H1 (cell line): ENCODE results near the gene NDUFA13. TPM values are rescaled to one million over a fixed set of nuclear protein-coding genes. Genes with fewer than 3 reads are reported as not detected.

Experiments
- CTCF ChIA-PET: fragments of 300-600 bp; sonication (Branson Sonifier 250); formaldehyde crosslinking; loops from one replicate; lab custom pipeline; 2021; ENCODE audit not compliant: partially characterized antibody; lab: Charles Lee
- POLR2A ChIA-PET: fragments of 300-600 bp; sonication (Branson Sonifier 250); formaldehyde crosslinking; loops from one replicate; lab custom pipeline; 2021; ENCODE audit warnings: inconsistent platforms; ENCODE audit not compliant: partially characterized antibody; lab: Charles Lee
- DNase-seq, 2 experiments: peaks; one replicate each; pipeline versions ENCODE4 v3.0.0 to v3.0.0-alpha.2; 2010 to 2022; ENCODE audit warnings: low spot score in 2 of 2, low read depth in 1 of 2, mixed read lengths in 1 of 2
- FAIRE-seq: peaks from 2 replicates; lab custom pipeline; 2011; peaks lifted over from hg19 to GRCh38; lab: Jason Lieb, UNC
- H2AFZ ChIP-seq: 2 replicates; pipeline ENCODE4 v1.8.1; 2012; ENCODE audit warnings: low read length, inconsistent platforms
- H2AK5ac ChIP-seq: 2 replicates; pipeline ENCODE4 v1.6.1; 2013; ENCODE audit warnings: low read depth, low read length
- H2BK120ac ChIP-seq: replicated peaks from 2 replicates; pipeline ENCODE3; 2013; ENCODE audit warnings: low read depth, low read length, inconsistent platforms
- H2BK12ac ChIP-seq: 2 replicates; pipeline ENCODE4 v1.6.1; 2013; ENCODE audit warnings: low read depth, low read length
- H2BK15ac ChIP-seq: 2 replicates; pipeline ENCODE4 v1.6.1; 2013; ENCODE audit warnings: low read length
- H2BK20ac ChIP-seq: 2 replicates; pipeline ENCODE4 v1.6.1; 2013; ENCODE audit warnings: low read length
- H2BK5ac ChIP-seq: 2 replicates; pipeline ENCODE4 v1.6.1; 2013; ENCODE audit warnings: low read depth, low read length
- H3K14ac ChIP-seq: 2 replicates; pipeline ENCODE4 v1.6.1; 2013; ENCODE audit warnings: inconsistent platforms; ENCODE audit not compliant: insufficient read length
- H3K18ac ChIP-seq: 2 replicates; pipeline ENCODE4 v1.6.1; 2013; ENCODE audit warnings: low read length; ENCODE audit errors: extremely low read depth
- H3K23ac ChIP-seq: 2 replicates; pipeline ENCODE4 v1.6.1; 2013; ENCODE audit warnings: inconsistent platforms; ENCODE audit not compliant: insufficient read length
- H3K23me2 ChIP-seq: 2 replicates; pipeline ENCODE4 v1.6.1; 2013; ENCODE audit warnings: low read depth, low read length
- H3K27ac ChIP-seq: 2 replicates; pipeline ENCODE4 v1.6.1; 2011; ENCODE audit warnings: low read depth, low read length, inconsistent platforms
- H3K27me3 ChIP-seq, 4 experiments: replicated peaks in 1 of 4; 1 replicate in 1 of 4; 2 replicates in 3 of 4; pipeline versions ENCODE4 v1.6.1 to v1.8.1; 2011 to 2013; ENCODE audit warnings: low read length in 3 of 4, mild to moderate bottlenecking in 3 of 4, inconsistent platforms in 2 of 4, mixed read lengths in 2 of 4, moderate library complexity in 1 of 4; ENCODE audit not compliant: control insufficient read depth in 3 of 4, insufficient read depth in 3 of 4; ENCODE audit errors: extremely low read depth in 1 of 4
- H3K36me3 ChIP-seq, 4 experiments: 2 replicates each; pipeline versions ENCODE4 v1.6.1 to v1.8.1; 2011 to 2013; ENCODE audit warnings: mild to moderate bottlenecking in 4 of 4, low read length in 3 of 4, moderate library complexity in 2 of 4, control low read depth in 1 of 4, inconsistent platforms in 1 of 4; ENCODE audit not compliant: insufficient read depth in 4 of 4, control insufficient read depth in 2 of 4
- H3K4ac ChIP-seq: replicated peaks from 2 replicates; pipeline ENCODE3; 2013; ENCODE audit warnings: low read length, low read depth, mixed read lengths, inconsistent platforms; ENCODE audit not compliant: insufficient read length
- H3K4me1 ChIP-seq, 4 experiments: replicated peaks in 1 of 4; 1 replicate in 1 of 4; 2 replicates in 3 of 4; pipeline versions ENCODE4 v1.6.1 to v1.8.1; 2011 to 2013; ENCODE audit warnings: low read length in 3 of 4, inconsistent platforms in 2 of 4, mixed read lengths in 1 of 4; ENCODE audit not compliant: insufficient read depth in 4 of 4, control insufficient read depth in 3 of 4
- H3K4me2 ChIP-seq, 2 experiments: 2 replicates each; pipeline versions ENCODE4 v1.6.1 to v1.8.1; 2011 to 2013; ENCODE audit warnings: low read depth in 2 of 2, low read length in 2 of 2, control low read depth in 1 of 2, inconsistent platforms in 1 of 2, mild to moderate bottlenecking in 1 of 2; ENCODE audit not compliant: insufficient read depth in 1 of 2
- H3K4me3 ChIP-seq, 4 experiments: fragments of 200-600, 300-600 bp in 1 of 4; sonication (generic), shearing (Covaris generic), sonication (Bioruptor Twin) in 1 of 4; 2 replicates each; pipeline versions ENCODE4 v1.5.1 to v1.8.1; 2011 to 2016; ENCODE audit warnings: low read length in 4 of 4, low read depth in 3 of 4, control low read depth in 2 of 4, inconsistent platforms in 2 of 4, mild to moderate bottlenecking in 2 of 4, mixed read lengths in 1 of 4, moderate library complexity in 1 of 4; ENCODE audit not compliant: insufficient read depth in 2 of 4; ENCODE audit errors: extremely low read depth in 1 of 4
- H3K56ac ChIP-seq: replicated peaks from 2 replicates; pipeline ENCODE3; 2013; ENCODE audit warnings: low read depth, mild to moderate bottlenecking, mixed read lengths, low read length, inconsistent platforms; ENCODE audit not compliant: insufficient read length
- H3K79me1 ChIP-seq: 2 replicates; pipeline ENCODE4 v1.6.1; 2013; ENCODE audit warnings: low read depth, low read length, control low read depth
- H3K79me2 ChIP-seq, 2 experiments: 2 replicates each; pipeline versions ENCODE4 v1.6.1 to v1.8.1; 2012 to 2013; ENCODE audit warnings: low read length in 2 of 2, mild to moderate bottlenecking in 2 of 2, inconsistent platforms in 1 of 2; ENCODE audit not compliant: insufficient read depth in 2 of 2, control insufficient read depth in 1 of 2
- H3K9ac ChIP-seq, 4 experiments: replicated peaks in 1 of 4; 1 replicate in 1 of 4; 2 replicates in 3 of 4; pipeline versions ENCODE4 v1.6.1 to v1.8.1; 2011 to 2013; ENCODE audit warnings: low read depth in 3 of 4, low read length in 3 of 4, control low read depth in 2 of 4, mild to moderate bottlenecking in 2 of 4, moderate library complexity in 2 of 4, inconsistent platforms in 1 of 4; ENCODE audit errors: extremely low read depth in 1 of 4
- H3K9me3 ChIP-seq, 2 experiments: 2 replicates each; pipeline versions ENCODE4 v1.6.1 to v1.8.1; 2012 to 2013; ENCODE audit warnings: mild to moderate bottlenecking in 2 of 2, moderate library complexity in 2 of 2, control low read depth in 1 of 2, inconsistent platforms in 1 of 2, low read depth in 1 of 2, low read length in 1 of 2, mixed read lengths in 1 of 2; ENCODE audit not compliant: insufficient read depth in 2 of 2
- H4K20me1 ChIP-seq, 2 experiments: replicated peaks in 1 of 2; 2 replicates each; pipeline versions ENCODE3 to v1.8.1; 2011 to 2013; ENCODE audit warnings: inconsistent platforms in 2 of 2, low read length in 2 of 2, mild to moderate bottlenecking in 1 of 2; ENCODE audit not compliant: insufficient read depth in 2 of 2, control insufficient read depth in 1 of 2
- H4K5ac ChIP-seq: 2 replicates; pipeline ENCODE4 v1.6.1; 2013; ENCODE audit warnings: low read length, low read depth, mixed read lengths, inconsistent platforms; ENCODE audit not compliant: insufficient read length
- H4K8ac ChIP-seq: 2 replicates; pipeline ENCODE4 v1.8.0; 2013; ENCODE audit warnings: mild to moderate bottlenecking, moderate library complexity, low read length, inconsistent platforms; ENCODE audit not compliant: insufficient read depth; ENCODE audit errors: extremely low read depth
- H4K91ac ChIP-seq: replicated peaks from 2 replicates; pipeline ENCODE3; 2013; ENCODE audit warnings: low read length, mixed read lengths, inconsistent platforms; ENCODE audit not compliant: insufficient read length
- ATF2 ChIP-seq: IDR thresholded peaks from 2 replicates; pipeline ENCODE4 v1.6.1; 2012; ENCODE audit warnings: low read length, inconsistent platforms
- NRF1 ChIP-seq: IDR thresholded peaks from 2 replicates; pipeline ENCODE4 v1.6.1; 2011; ENCODE audit warnings: mild to moderate bottlenecking, low read depth, low read length, improper control_type of control experiment
- POLR2AphosphoS5 ChIP-seq: IDR thresholded peaks from 2 replicates; pipeline ENCODE4 v1.6.1; 2011; ENCODE audit warnings: low read depth, low read length
- RAD21 ChIP-seq, 2 experiments: IDR thresholded peaks in 1 of 2; conservative IDR thresholded peaks in 1 of 2; 2 replicates each; pipeline ENCODE4 v1.6.1; 2011; ENCODE audit warnings: low read depth in 2 of 2, low read length in 2 of 2, improper control_type of control experiment in 1 of 2, inconsistent platforms in 1 of 2, mild to moderate bottlenecking in 1 of 2, moderate library complexity in 1 of 2
- TCF12 ChIP-seq: IDR thresholded peaks from 2 replicates; pipeline ENCODE4 v1.6.1; 2011; ENCODE audit warnings: low read depth, mild to moderate bottlenecking, low read length
- TEAD4 ChIP-seq: IDR thresholded peaks from 2 replicates; pipeline ENCODE4 v1.6.1; 2012; ENCODE audit warnings: low read depth, low read length, inconsistent platforms, mixed read lengths
- WGBS, 2 experiments: shearing (Covaris generic) in 1 of 2; methylation state at CpG; one replicate each; pipeline versions ENCODE4 v1.1.6 to v1.1.7; 2013 to 2015; ENCODE audit warnings: low lambda C conversion rate in 2 of 2, mixed read lengths in 2 of 2, inconsistent platforms in 1 of 2, low coverage in 1 of 2, missing lambda C conversion rate in 1 of 2; ENCODE audit not compliant: insufficient replicate concordance in 2 of 2, insufficient coverage in 1 of 2, insufficient read length in 1 of 2; ENCODE audit errors: extremely low coverage in 1 of 2, missing lambda C conversion rate in 1 of 2; 5-methylcytosine and 5-hydroxymethylcytosine counted together
- polyA plus RNA-seq, 7 experiments: library from polyadenylated mRNA; depleted of rRNA in 3 of 7; stranded (reverse) in 5 of 7; unstranded in 2 of 7; fragments of >200 nt in 5 of 7; fragments of 200-250 nt in 2 of 7; gene quantifications; 1 replicate in 5 of 7; 2 replicates in 1 of 7; 4 replicates in 1 of 7; pipeline versions ENCODE4 v1.2.1 to v1.2.3, GENCODE V29; 2011 to 2013; ENCODE audit warnings: missing spikeins in 2 of 7, mixed read lengths in 2 of 7
- total RNA-seq: library from RNA; stranded (reverse); fragmentation: NEBNext Ultra II Directional; extraction: Animal tissue kit (Norgen Biotek cat#: 25700); gene quantifications from 2 replicates; pipeline ENCODE4 v1.2.1, GENCODE V29; 2021
- TF ChIP-seq, protein P1 (sequence below), 3 experiments: IDR thresholded peaks; 1 replicate in 2 of 3; 2 replicates in 1 of 3; pipeline versions ENCODE4 v1.5.1 to v1.6.1; 2011; ENCODE audit warnings: low read length in 3 of 3, mild to moderate bottlenecking in 3 of 3, inconsistent platforms in 2 of 3, low read depth in 1 of 3, moderate library complexity in 1 of 3; ENCODE audit not compliant: insufficient read depth in 1 of 3; ENCODE audit errors: control extremely low read depth in 1 of 3
- TF ChIP-seq, protein P2 (sequence below): IDR thresholded peaks from 2 replicates; pipeline ENCODE4 v1.6.1; 2012; ENCODE audit warnings: inconsistent platforms

NDUFA13 gene
- total and polyA plus RNA-seq, 2 of the 8 experiments (the other 6 are each of a cell fraction or from before 2014, with no cell fraction given): 413 to 1,105 TPM

DNA sequence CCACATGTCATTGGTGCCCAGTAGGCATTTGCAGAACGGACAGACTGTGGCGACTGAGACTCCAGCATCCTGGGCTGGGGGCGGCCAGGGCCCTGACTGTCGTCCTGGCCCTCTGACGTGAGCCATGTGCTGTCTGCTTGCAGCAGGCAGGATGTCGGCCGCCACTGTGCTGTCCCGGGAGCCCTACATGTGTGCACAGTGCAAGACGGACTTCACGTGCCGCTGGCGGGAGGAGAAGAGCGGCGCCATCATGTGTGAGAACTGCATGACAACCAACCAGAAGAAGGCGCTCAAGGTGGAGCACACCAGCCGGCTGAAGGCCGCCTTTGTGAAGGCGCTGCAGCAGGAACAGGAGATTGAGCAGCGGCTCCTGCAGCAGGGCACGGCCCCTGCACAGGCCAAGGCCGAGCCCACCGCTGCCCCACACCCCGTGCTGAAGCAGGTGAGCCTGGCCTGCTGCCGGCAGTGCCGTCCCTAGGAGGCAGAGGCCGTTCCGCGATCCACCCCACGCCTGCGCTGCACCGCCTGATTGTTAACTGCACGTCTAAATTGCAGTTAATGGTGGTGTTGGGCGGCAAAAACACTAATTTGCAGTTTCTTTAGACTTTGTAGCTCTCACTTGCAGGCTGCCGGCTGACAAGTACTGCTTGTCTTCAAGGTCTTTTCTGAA, 14.9 kb upstream of the NDUFA13 start:
- Histone ChIP-seq H3K56ac (no peak overlapping the region), H2BK120ac (no peak overlapping the region), H3K4me2 (no peak overlapping the region), H3K79me1 (peaks cover 4% of the 10 kb centered on the region), H3K4me1 (no peaks in the 10 kb centered on the region), H3K27me3 (no peaks in the 10 kb centered on the region), H3K36me3 (peaks cover 25 to 68% (median 59%) of the 10 kb centered on the region in 4 experiments), H4K91ac (no peak overlapping the region), H3K23me2 (peaks cover 2% of the 10 kb centered on the region; the same call in 1 of the 2 replicates), H3K14ac (no peak overlapping the region), H3K9me3 (no peaks in the 10 kb centered on the region), H4K8ac (no peak overlapping the region; the same call in 1 of the 2 replicates), H3K4me3 (no peak overlapping the region), H3K9ac (no peak overlapping the region), H2BK15ac (no peak overlapping the region), H2BK5ac (no peak overlapping the region), H3K18ac (no peak overlapping the region), H2BK20ac (no peak overlapping the region), H3K79me2 (peaks cover 0 to 1% of the 10 kb centered on the region in 2 experiments; a peak in 1 of 4 replicates), H2AFZ (no peak overlapping the region), H3K4ac (no peak overlapping the region), H3K27ac (no peak overlapping the region), H2BK12ac (no peak overlapping the region), H3K23ac (no peak overlapping the region), H4K5ac (no peak overlapping the region), H2AK5ac (no peak overlapping the region), H4K20me1 (peaks cover 5 to 21% of the 10 kb centered on the region in 2 experiments)
- 95% methylated on average over 34 of the region's 34 CpGs; no CpG with 5 or more reads in 1 of the 2 experiments for WGBS, 2 experiments
- no peak for FAIRE-seq
- CTCF ChIA-PET: interaction anchor here (0.6 kb wide), 1 partner anchor 269 kb away, joined by 3 read pairs; no protein-coding TSS in a partner anchor
- no peak for DNase-seq
- POLR2A ChIA-PET: no interaction called here
- TF ChIP-seq, protein P1, sequence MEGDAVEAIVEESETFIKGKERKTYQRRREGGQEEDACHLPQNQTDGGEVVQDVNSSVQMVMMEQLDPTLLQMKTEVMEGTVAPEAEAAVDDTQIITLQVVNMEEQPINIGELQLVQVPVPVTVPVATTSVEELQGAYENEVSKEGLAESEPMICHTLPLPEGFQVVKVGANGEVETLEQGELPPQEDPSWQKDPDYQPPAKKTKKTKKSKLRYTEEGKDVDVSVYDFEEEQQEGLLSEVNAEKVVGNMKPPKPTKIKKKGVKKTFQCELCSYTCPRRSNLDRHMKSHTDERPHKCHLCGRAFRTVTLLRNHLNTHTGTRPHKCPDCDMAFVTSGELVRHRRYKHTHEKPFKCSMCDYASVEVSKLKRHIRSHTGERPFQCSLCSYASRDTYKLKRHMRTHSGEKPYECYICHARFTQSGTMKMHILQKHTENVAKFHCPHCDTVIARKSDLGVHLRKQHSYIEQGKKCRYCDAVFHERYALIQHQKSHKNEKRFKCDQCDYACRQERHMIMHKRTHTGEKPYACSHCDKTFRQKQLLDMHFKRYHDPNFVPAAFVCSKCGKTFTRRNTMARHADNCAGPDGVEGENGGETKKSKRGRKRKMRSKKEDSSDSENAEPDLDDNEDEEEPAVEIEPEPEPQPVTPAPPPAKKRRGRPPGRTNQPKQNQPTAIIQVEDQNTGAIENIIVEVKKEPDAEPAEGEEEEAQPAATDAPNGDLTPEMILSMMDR (IDR thresholded peaks at IDR 0.05; ENCODE audit: control extremely low read depth in 1 of 3, insufficient read depth in 1 of 3, low read depth in 1 of 3, low read length in 3 of 3): no peak
- no peak for TF ChIP-seq POLR2AphosphoS5
- no peak for TF ChIP-seq NRF1
- no peak for TF ChIP-seq TCF12
- TF ChIP-seq, protein P2, sequence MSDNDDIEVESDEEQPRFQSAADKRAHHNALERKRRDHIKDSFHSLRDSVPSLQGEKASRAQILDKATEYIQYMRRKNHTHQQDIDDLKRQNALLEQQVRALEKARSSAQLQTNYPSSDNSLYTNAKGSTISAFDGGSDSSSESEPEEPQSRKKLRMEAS: no peak
- no peak for TF ChIP-seq TEAD4
- TF ChIP-seq RAD21 (IDR thresholded peaks at IDR 0.05 in 1 of 2, conservative IDR thresholded peaks at IDR 0.05 in 1 of 2; ENCODE audit: low read depth in 2 of 2, low read length in 2 of 2): no peak
- TF ChIP-seq ATF2: no peak
